H1 (cell line): ENCODE measurements around the gene ARID5B. TPM values are rescaled to one million over a fixed set of nuclear protein-coding genes. Genes with fewer than 3 reads are reported as not detected.

ENCODE experiments used
- CTCF ChIA-PET: fragments of 300-600 bp; sonication (Branson Sonifier 250); formaldehyde crosslinking; loops from one replicate; lab custom pipeline; 2021; ENCODE audit not compliant: partially characterized antibody; lab: Charles Lee
- POLR2A ChIA-PET: fragments of 300-600 bp; sonication (Branson Sonifier 250); formaldehyde crosslinking; loops from one replicate; lab custom pipeline; 2021; ENCODE audit warnings: inconsistent platforms; ENCODE audit not compliant: partially characterized antibody; lab: Charles Lee
- DNase-seq, 2 experiments: peaks; one replicate each; pipeline versions ENCODE4 v3.0.0 to v3.0.0-alpha.2; 2010 to 2022; ENCODE audit warnings: low spot score in 2 of 2, low read depth in 1 of 2, mixed read lengths in 1 of 2
- FAIRE-seq: peaks from 2 replicates; lab custom pipeline; 2011; peaks lifted over from hg19 to GRCh38; lab: Jason Lieb, UNC
- H2AFZ ChIP-seq: 2 replicates; pipeline ENCODE4 v1.8.1; 2012; ENCODE audit warnings: low read length, inconsistent platforms
- H2AK5ac ChIP-seq: 2 replicates; pipeline ENCODE4 v1.6.1; 2013; ENCODE audit warnings: low read depth, low read length
- H2BK120ac ChIP-seq: replicated peaks from 2 replicates; pipeline ENCODE3; 2013; ENCODE audit warnings: low read depth, low read length, inconsistent platforms
- H2BK12ac ChIP-seq: 2 replicates; pipeline ENCODE4 v1.6.1; 2013; ENCODE audit warnings: low read depth, low read length
- H2BK15ac ChIP-seq: 2 replicates; pipeline ENCODE4 v1.6.1; 2013; ENCODE audit warnings: low read length
- H2BK20ac ChIP-seq: 2 replicates; pipeline ENCODE4 v1.6.1; 2013; ENCODE audit warnings: low read length
- H2BK5ac ChIP-seq: 2 replicates; pipeline ENCODE4 v1.6.1; 2013; ENCODE audit warnings: low read depth, low read length
- H3K14ac ChIP-seq: 2 replicates; pipeline ENCODE4 v1.6.1; 2013; ENCODE audit warnings: inconsistent platforms; ENCODE audit not compliant: insufficient read length
- H3K18ac ChIP-seq: 2 replicates; pipeline ENCODE4 v1.6.1; 2013; ENCODE audit warnings: low read length; ENCODE audit errors: extremely low read depth
- H3K23ac ChIP-seq: 2 replicates; pipeline ENCODE4 v1.6.1; 2013; ENCODE audit warnings: inconsistent platforms; ENCODE audit not compliant: insufficient read length
- H3K23me2 ChIP-seq: 2 replicates; pipeline ENCODE4 v1.6.1; 2013; ENCODE audit warnings: low read depth, low read length
- H3K27ac ChIP-seq: 2 replicates; pipeline ENCODE4 v1.6.1; 2011; ENCODE audit warnings: low read depth, low read length, inconsistent platforms
- H3K27me3 ChIP-seq, 4 experiments: replicated peaks in 1 of 4; 1 replicate in 1 of 4; 2 replicates in 3 of 4; pipeline versions ENCODE4 v1.6.1 to v1.8.1; 2011 to 2013; ENCODE audit warnings: low read length in 3 of 4, mild to moderate bottlenecking in 3 of 4, inconsistent platforms in 2 of 4, mixed read lengths in 2 of 4, moderate library complexity in 1 of 4; ENCODE audit not compliant: control insufficient read depth in 3 of 4, insufficient read depth in 3 of 4; ENCODE audit errors: extremely low read depth in 1 of 4
- H3K36me3 ChIP-seq, 4 experiments: 2 replicates each; pipeline versions ENCODE4 v1.6.1 to v1.8.1; 2011 to 2013; ENCODE audit warnings: mild to moderate bottlenecking in 4 of 4, low read length in 3 of 4, moderate library complexity in 2 of 4, control low read depth in 1 of 4, inconsistent platforms in 1 of 4; ENCODE audit not compliant: insufficient read depth in 4 of 4, control insufficient read depth in 2 of 4
- H3K4ac ChIP-seq: replicated peaks from 2 replicates; pipeline ENCODE3; 2013; ENCODE audit warnings: low read length, low read depth, mixed read lengths, inconsistent platforms; ENCODE audit not compliant: insufficient read length
- H3K4me1 ChIP-seq, 4 experiments: replicated peaks in 1 of 4; 1 replicate in 1 of 4; 2 replicates in 3 of 4; pipeline versions ENCODE4 v1.6.1 to v1.8.1; 2011 to 2013; ENCODE audit warnings: low read length in 3 of 4, inconsistent platforms in 2 of 4, mixed read lengths in 1 of 4; ENCODE audit not compliant: insufficient read depth in 4 of 4, control insufficient read depth in 3 of 4
- H3K4me2 ChIP-seq, 2 experiments: 2 replicates each; pipeline versions ENCODE4 v1.6.1 to v1.8.1; 2011 to 2013; ENCODE audit warnings: low read depth in 2 of 2, low read length in 2 of 2, control low read depth in 1 of 2, inconsistent platforms in 1 of 2, mild to moderate bottlenecking in 1 of 2; ENCODE audit not compliant: insufficient read depth in 1 of 2
- H3K4me3 ChIP-seq, 4 experiments: fragments of 200-600, 300-600 bp in 1 of 4; sonication (generic), shearing (Covaris generic), sonication (Bioruptor Twin) in 1 of 4; 2 replicates each; pipeline versions ENCODE4 v1.5.1 to v1.8.1; 2011 to 2016; ENCODE audit warnings: low read length in 4 of 4, low read depth in 3 of 4, control low read depth in 2 of 4, inconsistent platforms in 2 of 4, mild to moderate bottlenecking in 2 of 4, mixed read lengths in 1 of 4, moderate library complexity in 1 of 4; ENCODE audit not compliant: insufficient read depth in 2 of 4; ENCODE audit errors: extremely low read depth in 1 of 4
- H3K56ac ChIP-seq: replicated peaks from 2 replicates; pipeline ENCODE3; 2013; ENCODE audit warnings: low read depth, mild to moderate bottlenecking, mixed read lengths, low read length, inconsistent platforms; ENCODE audit not compliant: insufficient read length
- H3K79me1 ChIP-seq: 2 replicates; pipeline ENCODE4 v1.6.1; 2013; ENCODE audit warnings: low read depth, low read length, control low read depth
- H3K79me2 ChIP-seq, 2 experiments: 2 replicates each; pipeline versions ENCODE4 v1.6.1 to v1.8.1; 2012 to 2013; ENCODE audit warnings: low read length in 2 of 2, mild to moderate bottlenecking in 2 of 2, inconsistent platforms in 1 of 2; ENCODE audit not compliant: insufficient read depth in 2 of 2, control insufficient read depth in 1 of 2
- H3K9ac ChIP-seq, 4 experiments: replicated peaks in 1 of 4; 1 replicate in 1 of 4; 2 replicates in 3 of 4; pipeline versions ENCODE4 v1.6.1 to v1.8.1; 2011 to 2013; ENCODE audit warnings: low read depth in 3 of 4, low read length in 3 of 4, control low read depth in 2 of 4, mild to moderate bottlenecking in 2 of 4, moderate library complexity in 2 of 4, inconsistent platforms in 1 of 4; ENCODE audit errors: extremely low read depth in 1 of 4
- H3K9me3 ChIP-seq, 2 experiments: 2 replicates each; pipeline versions ENCODE4 v1.6.1 to v1.8.1; 2012 to 2013; ENCODE audit warnings: mild to moderate bottlenecking in 2 of 2, moderate library complexity in 2 of 2, control low read depth in 1 of 2, inconsistent platforms in 1 of 2, low read depth in 1 of 2, low read length in 1 of 2, mixed read lengths in 1 of 2; ENCODE audit not compliant: insufficient read depth in 2 of 2
- H4K20me1 ChIP-seq, 2 experiments: replicated peaks in 1 of 2; 2 replicates each; pipeline versions ENCODE3 to v1.8.1; 2011 to 2013; ENCODE audit warnings: inconsistent platforms in 2 of 2, low read length in 2 of 2, mild to moderate bottlenecking in 1 of 2; ENCODE audit not compliant: insufficient read depth in 2 of 2, control insufficient read depth in 1 of 2
- H4K5ac ChIP-seq: 2 replicates; pipeline ENCODE4 v1.6.1; 2013; ENCODE audit warnings: low read length, low read depth, mixed read lengths, inconsistent platforms; ENCODE audit not compliant: insufficient read length
- H4K8ac ChIP-seq: 2 replicates; pipeline ENCODE4 v1.8.0; 2013; ENCODE audit warnings: mild to moderate bottlenecking, moderate library complexity, low read length, inconsistent platforms; ENCODE audit not compliant: insufficient read depth; ENCODE audit errors: extremely low read depth
- H4K91ac ChIP-seq: replicated peaks from 2 replicates; pipeline ENCODE3; 2013; ENCODE audit warnings: low read length, mixed read lengths, inconsistent platforms; ENCODE audit not compliant: insufficient read length
- BACH1 ChIP-seq: IDR thresholded peaks from 2 replicates; pipeline ENCODE4 v1.6.1; 2012; ENCODE audit warnings: low read length, improper control_type of control experiment
- BRCA1 ChIP-seq: IDR thresholded peaks from 2 replicates; pipeline ENCODE4 v1.6.1; 2012; ENCODE audit warnings: low read depth, low read length, improper control_type of control experiment
- FOSL1 ChIP-seq: IDR thresholded peaks from 2 replicates; pipeline ENCODE4 v1.6.1; 2011; ENCODE audit warnings: mild to moderate bottlenecking, low read depth, low read length, moderate library complexity; ENCODE audit not compliant: insufficient read depth
- RAD21 ChIP-seq, 2 experiments: IDR thresholded peaks in 1 of 2; conservative IDR thresholded peaks in 1 of 2; 2 replicates each; pipeline ENCODE4 v1.6.1; 2011; ENCODE audit warnings: low read depth in 2 of 2, low read length in 2 of 2, improper control_type of control experiment in 1 of 2, inconsistent platforms in 1 of 2, mild to moderate bottlenecking in 1 of 2, moderate library complexity in 1 of 2
- SP1 ChIP-seq: IDR thresholded peaks from 2 replicates; pipeline ENCODE4 v1.6.1; 2011; ENCODE audit warnings: low read depth, low read length
- SP4 ChIP-seq: IDR thresholded peaks from 2 replicates; pipeline ENCODE4 v1.6.1; 2012; ENCODE audit warnings: low read length, inconsistent platforms
- WGBS, 2 experiments: shearing (Covaris generic) in 1 of 2; methylation state at CpG; one replicate each; pipeline versions ENCODE4 v1.1.6 to v1.1.7; 2013 to 2015; ENCODE audit warnings: low lambda C conversion rate in 2 of 2, mixed read lengths in 2 of 2, inconsistent platforms in 1 of 2, low coverage in 1 of 2, missing lambda C conversion rate in 1 of 2; ENCODE audit not compliant: insufficient replicate concordance in 2 of 2, insufficient coverage in 1 of 2, insufficient read length in 1 of 2; ENCODE audit errors: extremely low coverage in 1 of 2, missing lambda C conversion rate in 1 of 2; 5-methylcytosine and 5-hydroxymethylcytosine counted together
- polyA plus RNA-seq, 7 experiments: library from polyadenylated mRNA; depleted of rRNA in 3 of 7; stranded (reverse) in 5 of 7; unstranded in 2 of 7; fragments of >200 nt in 5 of 7; fragments of 200-250 nt in 2 of 7; gene quantifications; 1 replicate in 5 of 7; 2 replicates in 1 of 7; 4 replicates in 1 of 7; pipeline versions ENCODE4 v1.2.1 to v1.2.3, GENCODE V29; 2011 to 2013; ENCODE audit warnings: missing spikeins in 2 of 7, mixed read lengths in 2 of 7
- total RNA-seq: library from RNA; stranded (reverse); fragmentation: NEBNext Ultra II Directional; extraction: Animal tissue kit (Norgen Biotek cat#: 25700); gene quantifications from 2 replicates; pipeline ENCODE4 v1.2.1, GENCODE V29; 2021
- TF ChIP-seq, protein P1 (sequence below), 3 experiments: IDR thresholded peaks; 1 replicate in 2 of 3; 2 replicates in 1 of 3; pipeline versions ENCODE4 v1.5.1 to v1.6.1; 2011; ENCODE audit warnings: low read length in 3 of 3, mild to moderate bottlenecking in 3 of 3, inconsistent platforms in 2 of 3, low read depth in 1 of 3, moderate library complexity in 1 of 3; ENCODE audit not compliant: insufficient read depth in 1 of 3; ENCODE audit errors: control extremely low read depth in 1 of 3
- TF ChIP-seq, protein P2 (sequence below): IDR thresholded peaks from 2 replicates; pipeline ENCODE4 v1.6.1; 2011; ENCODE audit warnings: low read length, improper control_type of control experiment

ARID5B gene
- total and polyA plus RNA-seq, 2 of the 8 experiments (the other 6 are each of a cell fraction or from before 2014, with no cell fraction given), result 0.21 to 1.1 TPM

DNA sequence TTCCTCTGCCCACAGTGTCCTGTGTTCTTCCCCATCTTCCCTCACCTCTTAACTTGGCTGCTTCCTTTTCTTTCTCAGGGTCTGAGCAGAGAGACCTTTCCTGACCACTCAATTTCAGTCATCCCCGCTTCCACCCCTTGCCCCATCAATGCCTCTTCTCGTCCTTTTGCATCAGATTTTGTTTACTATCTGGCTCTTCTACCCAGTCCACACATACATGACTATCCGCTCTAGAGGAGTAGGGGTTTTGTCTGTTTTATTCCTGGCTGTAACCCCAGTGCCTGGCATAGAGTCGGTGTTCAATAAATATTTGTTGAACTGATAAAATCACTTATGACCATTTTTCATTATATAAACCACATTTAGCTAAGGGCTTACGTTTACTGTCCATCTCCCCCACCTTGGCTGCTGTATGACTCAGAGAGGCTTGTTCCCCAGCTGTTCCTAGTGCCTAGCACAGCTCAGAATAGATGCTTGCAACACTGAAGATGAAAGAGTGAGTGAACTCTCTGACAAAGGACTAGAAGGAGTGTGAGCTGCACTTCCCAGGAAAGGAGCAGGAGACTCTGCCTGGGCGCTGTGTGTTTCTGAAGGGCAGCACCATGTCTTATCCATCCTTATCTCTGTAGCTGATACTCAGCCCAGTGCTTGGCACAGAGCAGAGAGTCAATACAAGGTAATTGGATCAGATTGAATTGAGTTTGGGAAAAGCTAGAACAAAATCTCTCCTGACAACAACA lies 21.9 kb downstream of the ARID5B start:
- POLR2A ChIA-PET, result no interaction called here
- H3K9me3 ChIP-seq, result no peaks in the 10 kb centered on the region

More for the DNA sequence above, 21.9 kb downstream of the ARID5B start:
- no peak overlapping the region for H3K23ac ChIP-seq
- no peaks in the 10 kb centered on the region for H3K79me2 ChIP-seq
- no peak overlapping the region for H3K4me3 ChIP-seq
- H3K14ac ChIP-seq, result no peak overlapping the region
- no peak overlapping the region for H4K5ac ChIP-seq
- H2BK120ac ChIP-seq, result no peak overlapping the region
- H2BK12ac ChIP-seq, result no peak overlapping the region
- no peak overlapping the region for H3K56ac ChIP-seq
- H3K4me2 ChIP-seq, result no peak overlapping the region
- H3K4ac ChIP-seq, result no peak overlapping the region
- no peak overlapping the region for H2AK5ac ChIP-seq
- DNase-seq (no peak), FAIRE-seq (no peak)
- no peak overlapping the region for H2BK5ac ChIP-seq
- no peak overlapping the region for H3K18ac ChIP-seq
- CTCF ChIA-PET, result interaction anchor here (1.2 to 1.3 kb wide), 2 partner anchors 10 to 11 kb away, joined by 3 read pairs; no protein-coding TSS in a partner anchor
- no peaks in the 10 kb centered on the region for H3K27me3 ChIP-seq
- no peak overlapping the region for H4K8ac ChIP-seq
- H3K79me1 ChIP-seq, result no peaks in the 10 kb centered on the region
- no peak overlapping the region for H3K27ac ChIP-seq
- WGBS, 2 experiments, result 88% methylated on average over 6 of the region's 6 CpGs; no CpG with 5 or more reads in 1 of the 2 experiments
- no peak overlapping the region for H3K9ac ChIP-seq
- H2BK15ac ChIP-seq, result no peak overlapping the region
- no peak overlapping the region for H4K91ac ChIP-seq
- H2AFZ ChIP-seq, result no peak overlapping the region
- no peaks in the 10 kb centered on the region for H3K4me1 ChIP-seq
- no peaks in the 10 kb centered on the region for H3K23me2 ChIP-seq
- no peaks in the 10 kb centered on the region for H4K20me1 ChIP-seq
- TF ChIP-seq, protein P1, sequence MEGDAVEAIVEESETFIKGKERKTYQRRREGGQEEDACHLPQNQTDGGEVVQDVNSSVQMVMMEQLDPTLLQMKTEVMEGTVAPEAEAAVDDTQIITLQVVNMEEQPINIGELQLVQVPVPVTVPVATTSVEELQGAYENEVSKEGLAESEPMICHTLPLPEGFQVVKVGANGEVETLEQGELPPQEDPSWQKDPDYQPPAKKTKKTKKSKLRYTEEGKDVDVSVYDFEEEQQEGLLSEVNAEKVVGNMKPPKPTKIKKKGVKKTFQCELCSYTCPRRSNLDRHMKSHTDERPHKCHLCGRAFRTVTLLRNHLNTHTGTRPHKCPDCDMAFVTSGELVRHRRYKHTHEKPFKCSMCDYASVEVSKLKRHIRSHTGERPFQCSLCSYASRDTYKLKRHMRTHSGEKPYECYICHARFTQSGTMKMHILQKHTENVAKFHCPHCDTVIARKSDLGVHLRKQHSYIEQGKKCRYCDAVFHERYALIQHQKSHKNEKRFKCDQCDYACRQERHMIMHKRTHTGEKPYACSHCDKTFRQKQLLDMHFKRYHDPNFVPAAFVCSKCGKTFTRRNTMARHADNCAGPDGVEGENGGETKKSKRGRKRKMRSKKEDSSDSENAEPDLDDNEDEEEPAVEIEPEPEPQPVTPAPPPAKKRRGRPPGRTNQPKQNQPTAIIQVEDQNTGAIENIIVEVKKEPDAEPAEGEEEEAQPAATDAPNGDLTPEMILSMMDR (IDR thresholded peaks at IDR 0.05; ENCODE audit: control extremely low read depth in 1 of 3, insufficient read depth in 1 of 3, low read depth in 1 of 3, low read length in 3 of 3), result no peak
- TF ChIP-seq, protein P2, sequence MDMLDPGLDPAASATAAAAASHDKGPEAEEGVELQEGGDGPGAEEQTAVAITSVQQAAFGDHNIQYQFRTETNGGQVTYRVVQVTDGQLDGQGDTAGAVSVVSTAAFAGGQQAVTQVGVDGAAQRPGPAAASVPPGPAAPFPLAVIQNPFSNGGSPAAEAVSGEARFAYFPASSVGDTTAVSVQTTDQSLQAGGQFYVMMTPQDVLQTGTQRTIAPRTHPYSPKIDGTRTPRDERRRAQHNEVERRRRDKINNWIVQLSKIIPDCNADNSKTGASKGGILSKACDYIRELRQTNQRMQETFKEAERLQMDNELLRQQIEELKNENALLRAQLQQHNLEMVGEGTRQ, result no peak
- no peak for TF ChIP-seq BRCA1
- no peak for TF ChIP-seq FOSL1
- no peak for TF ChIP-seq SP4
- TF ChIP-seq SP1, result no peak
- TF ChIP-seq BACH1, result no peak
- no peak for TF ChIP-seq RAD21 (IDR thresholded peaks at IDR 0.05 in 1 of 2, conservative IDR thresholded peaks at IDR 0.05 in 1 of 2; ENCODE audit: low read depth in 2 of 2, low read length in 2 of 2)
- no peak overlapping the region for H2BK20ac ChIP-seq
- no peaks in the 10 kb centered on the region for H3K36me3 ChIP-seq
